ENCODE measurements around the gene NEDD4L. TPM values are rescaled to one million over a fixed set of nuclear protein-coding genes. Genes with fewer than 3 reads are reported as not detected.

NEDD4L gene
- total and polyA plus RNA-seq, 12 donors: 17.8 to 110 (median 37.6) TPM

DNA sequence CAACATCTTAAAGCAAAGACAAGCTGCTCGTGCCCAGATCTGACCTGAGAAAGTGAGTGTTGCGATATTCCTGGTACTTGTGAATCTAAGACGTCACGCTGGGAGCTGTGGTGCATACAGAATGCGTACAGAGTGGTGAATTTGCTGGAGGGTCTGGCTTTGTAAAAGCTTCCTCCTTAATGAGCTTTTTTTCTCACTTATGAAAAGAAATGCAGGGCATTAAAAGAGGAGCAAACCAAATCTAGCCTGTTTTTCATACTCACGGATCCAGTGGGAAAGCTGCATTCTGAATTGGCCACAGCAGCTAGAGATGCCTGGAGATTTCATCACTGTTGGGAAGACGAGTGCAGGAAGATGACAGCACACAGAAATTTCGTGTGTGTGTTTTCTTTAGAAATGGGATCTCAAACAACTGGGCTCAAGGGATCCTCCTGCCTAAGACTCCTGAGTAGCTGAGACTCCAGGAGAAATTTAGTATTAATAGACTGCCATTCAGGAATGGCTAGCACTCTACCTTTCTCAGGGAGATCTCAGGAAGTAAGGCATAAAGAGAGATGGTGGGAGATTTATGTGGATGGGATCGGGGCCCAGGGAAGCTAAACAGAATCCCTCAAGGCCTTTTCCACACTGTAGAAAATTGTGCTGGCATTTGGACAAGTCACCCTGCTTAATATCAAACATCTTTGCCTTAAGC is 403.5 kb downstream of the NEDD4L start:
- no peaks in the 10 kb centered on the region for H3K4me1 ChIP-seq (replicated peaks in 1 of 2)
- 63 to 72% (median 68%) methylated on average over 9 of the region's 9 CpGs for WGBS, 4 donors
- TF ChIP-seq, protein P1, sequence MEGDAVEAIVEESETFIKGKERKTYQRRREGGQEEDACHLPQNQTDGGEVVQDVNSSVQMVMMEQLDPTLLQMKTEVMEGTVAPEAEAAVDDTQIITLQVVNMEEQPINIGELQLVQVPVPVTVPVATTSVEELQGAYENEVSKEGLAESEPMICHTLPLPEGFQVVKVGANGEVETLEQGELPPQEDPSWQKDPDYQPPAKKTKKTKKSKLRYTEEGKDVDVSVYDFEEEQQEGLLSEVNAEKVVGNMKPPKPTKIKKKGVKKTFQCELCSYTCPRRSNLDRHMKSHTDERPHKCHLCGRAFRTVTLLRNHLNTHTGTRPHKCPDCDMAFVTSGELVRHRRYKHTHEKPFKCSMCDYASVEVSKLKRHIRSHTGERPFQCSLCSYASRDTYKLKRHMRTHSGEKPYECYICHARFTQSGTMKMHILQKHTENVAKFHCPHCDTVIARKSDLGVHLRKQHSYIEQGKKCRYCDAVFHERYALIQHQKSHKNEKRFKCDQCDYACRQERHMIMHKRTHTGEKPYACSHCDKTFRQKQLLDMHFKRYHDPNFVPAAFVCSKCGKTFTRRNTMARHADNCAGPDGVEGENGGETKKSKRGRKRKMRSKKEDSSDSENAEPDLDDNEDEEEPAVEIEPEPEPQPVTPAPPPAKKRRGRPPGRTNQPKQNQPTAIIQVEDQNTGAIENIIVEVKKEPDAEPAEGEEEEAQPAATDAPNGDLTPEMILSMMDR (IDR thresholded peaks at IDR 0.05): no peak
- TF ChIP-seq POLR2A (IDR thresholded peaks at IDR 0.05): no peak
- H3K27ac ChIP-seq: no peak overlapping the region
- DNase-seq: no peak
- H3K36me3 ChIP-seq (replicated peaks in 1 of 2): no peaks in the 10 kb centered on the region
- no peak overlapping the region for H3K4me3 ChIP-seq
- H3K27me3 ChIP-seq: no peaks in the 10 kb centered on the region
- H3K9me3 ChIP-seq (replicated peaks in 1 of 3): no peaks in the 10 kb centered on the region
- intact Hi-C loops (cut with DNase I): no loop called here

DNA sequence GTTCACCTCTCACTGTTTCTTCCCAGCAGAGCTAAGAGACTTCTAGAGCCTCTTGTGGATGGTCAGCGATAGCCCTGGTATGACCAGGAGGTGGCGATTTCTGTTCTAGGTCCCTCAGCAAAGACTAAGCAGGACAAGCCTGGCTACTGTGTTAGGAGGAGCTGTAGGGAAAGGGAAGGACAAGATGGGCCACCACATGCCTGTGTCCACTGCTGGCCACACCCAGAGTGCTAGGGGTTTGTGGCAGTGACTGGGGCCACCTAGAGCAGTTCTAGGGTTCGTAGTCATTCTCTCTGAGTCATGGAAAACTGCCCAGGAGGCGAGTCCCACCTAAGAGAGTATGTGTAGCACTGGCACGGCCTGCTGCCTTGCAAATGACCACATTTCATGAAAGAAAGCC is 405.4 kb downstream of the NEDD4L start:
- H3K27ac ChIP-seq: no peak overlapping the region
- DNase-seq: no peak
- no peaks in the 10 kb centered on the region for H3K9me3 ChIP-seq (replicated peaks in 1 of 3)
- no peaks in the 10 kb centered on the region for H3K4me1 ChIP-seq (replicated peaks in 1 of 2)
- H3K27me3 ChIP-seq: no peaks in the 10 kb centered on the region
- intact Hi-C loops (cut with DNase I): no loop called here
- no peaks in the 10 kb centered on the region for H3K36me3 ChIP-seq (replicated peaks in 1 of 2)
- 73 to 91% (median 86%) methylated on average over 3 to 5 of the region's 5 CpGs for WGBS, 4 donors
- TF ChIP-seq POLR2A (IDR thresholded peaks at IDR 0.05): no peak
- TF ChIP-seq, protein P1 (IDR thresholded peaks at IDR 0.05): no peak
- no peak overlapping the region for H3K4me3 ChIP-seq

MicroRNAs within 50 kb of the gene (microRNA counts, 767-probe panel; counts per million panel counts)
- microRNA hsa-miR-122-5p: 0 counts per million in 2 donors

Small RNAs within 50 kb of the gene (microRNA-seq; reads per million reads assigned to microRNA genes)
- 0 reads per million in 3 donors for gene MIR3591

Small RNAs within 50 kb of the gene (small RNA-seq; reads per million reads assigned to genes)
- gene HMGN1P30 (0 reads per million in 2 donors), gene MIR3591 (0 reads per million in 2 donors)

Other genes with a start within 250 kb of the NEDD4L start
- gene ATP8B1, start 240.9 kb upstream of the NEDD4L start, total RNA-seq: 10 to 100 TPM; 11.3 to 42.5 (median 15.5) TPM
- 10 to 100 TPM in 1 of 3 donors, 1 to 10 TPM in 2; 4.3 to 13.4 (median 4.7) TPM for gene ATP8B1, start 240.9 kb upstream of the NEDD4L start, polyA plus RNA-seq

Data from adrenal gland (tissue), 12 donors.